Stimulated activated CD4-positive, alpha-beta T cell treated with anti-CD3 and anti-CD28 coated beads, Interleukin-1b, Interleukin-23, amount 100 ng/mL, for 4 hours (primary cell): Measurements from ENCODE around the gene TNIP3.

ENCODE experiments used
- DNase-seq, 2 donors: peaks; one replicate each; pipeline ENCODE4 v3.0.0-alpha.2; 2020; ENCODE audit warnings: low read depth in 2 of 2

TNIP3 gene

GRCh38 chr4:121139533-121140222 lies 24.4 kb downstream of the TNIP3 start:
- no peak for DNase-seq

GRCh38 chr4:121138039-121138825 lies 25.9 kb downstream of the TNIP3 start:
- DNase-seq, result peak in 1 of 2 donors; percentile 12

- no peak for DNase-seq
These were observed 33.8 kb downstream of the TNIP3 start for GRCh38 chr4:121130326-121130660.

- DNase-seq, result no peak
These were observed 34.4 kb downstream of the TNIP3 start for GRCh38 chr4:121129606-121130325.

- no peak for DNase-seq
These were observed 37.0 kb downstream of the TNIP3 start for GRCh38 chr4:121127100-121127499.

- no peak for DNase-seq
These were observed 37.6 kb downstream of the TNIP3 start for GRCh38 chr4:121126449-121127006.

- DNase-seq, result no peak
These were observed 38.6 kb downstream of the TNIP3 start for GRCh38 chr4:121125498-121125885.

GRCh38 chr4:121122661-121123060 lies 41.5 kb downstream of the TNIP3 start:
- DNase-seq, result no peak

GRCh38 chr4:121119715-121120114 lies 44.4 kb downstream of the TNIP3 start:
- DNase-seq, result no peak

- DNase-seq, result no peak
These were observed 45.8 kb downstream of the TNIP3 start for GRCh38 chr4:121118344-121118743.

GRCh38 chr4:121114756-121115155 lies 49.4 kb downstream of the TNIP3 start:
- DNase-seq, result no peak

- DNase-seq, result no peak
These were observed 51.6 kb downstream of the TNIP3 start for GRCh38 chr4:121112530-121112929.

- no peak for DNase-seq
These were observed 55.6 kb downstream of the TNIP3 start for GRCh38 chr4:121108557-121108956.

- no peak for DNase-seq
These were observed 56.6 kb downstream of the TNIP3 start for GRCh38 chr4:121107507-121107906.

- no peak for DNase-seq
These were observed 63.9 kb downstream of the TNIP3 start for GRCh38 chr4:121100093-121100775.

- DNase-seq, result no peak
These were observed 65.9 kb downstream of the TNIP3 start for GRCh38 chr4:121098266-121098665.

- no peak for DNase-seq
These were observed 67.5 kb downstream of the TNIP3 start for GRCh38 chr4:121096629-121097028.

GRCh38 chr4:121096191-121096590 lies 67.9 kb downstream of the TNIP3 start:
- DNase-seq, result no peak

GRCh38 chr4:121094297-121094966 lies 69.7 kb downstream of the TNIP3 start:
- no peak for DNase-seq

- DNase-seq, result no peak
These were observed 70.9 kb downstream of the TNIP3 start for GRCh38 chr4:121093261-121093660.

- no peak for DNase-seq
These were observed 72.2 kb downstream of the TNIP3 start for GRCh38 chr4:121091941-121092340.
